ENCODE results near the gene SORCS3. TPM values are rescaled to one million over a fixed set of nuclear protein-coding genes. Genes with fewer than 3 reads are reported as not detected.
A peak's percentile ranks its signal among the peaks of the same experiment; 100 is the strongest.

The SORCS3 gene
- total RNA-seq, 1 experiment from 2014 or later, result 0.94 TPM

DNA sequence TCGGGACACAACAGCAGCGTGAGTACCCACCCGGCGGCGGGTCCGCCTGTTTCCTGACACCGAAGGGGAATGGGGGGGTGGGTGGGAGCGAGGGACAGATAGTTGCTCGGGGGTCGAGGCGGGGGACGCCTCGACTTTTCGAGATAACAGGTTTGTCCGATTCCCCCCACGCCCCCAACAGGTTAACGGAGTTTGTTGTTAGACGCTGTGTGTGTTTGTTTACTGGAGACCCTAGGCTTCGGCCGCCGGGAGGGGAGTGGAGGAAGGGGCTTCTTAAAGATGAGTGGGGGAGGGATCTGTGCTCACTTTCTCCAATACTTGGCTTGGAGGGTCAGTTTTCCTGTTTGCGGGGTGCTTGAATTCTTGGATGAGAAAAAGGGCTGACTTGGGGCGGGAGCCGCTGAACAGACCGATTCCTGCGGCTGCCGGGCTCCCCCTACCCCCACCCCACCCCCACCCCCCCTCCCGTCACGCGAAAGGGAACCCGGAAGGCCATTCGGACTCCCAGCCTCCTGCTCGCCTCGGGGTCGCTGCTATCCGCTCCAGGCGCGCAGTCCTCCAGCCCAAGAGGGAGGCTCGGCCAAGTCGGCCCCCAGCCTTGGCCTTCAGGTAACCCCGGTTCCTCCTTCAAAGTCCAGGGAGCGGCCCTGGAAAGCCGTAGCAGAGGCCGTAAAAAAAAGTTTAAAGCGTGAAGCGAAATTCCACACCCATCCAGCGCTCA is 1.0 kb downstream of the SORCS3 start:
- peak; percentile 40 for DNase-seq (ENCODE audit: low spot score)
- H3K9me3 Mint-ChIP-seq, result no peaks in the 10 kb centered on the region
- ChIA-PET CTCF (interaction anchor here (0.6 to 1.1 kb wide), 22 partner anchors 9 to 339 kb away, joined by 3 to 11 read pairs (median 3); no protein-coding TSS in a partner anchor), POLR2A (no interaction called here)
- TF ChIP-seq ZNF416 (CRISPR knock-in tag; IDR thresholded peaks at IDR 0.05), result no peak
- no peak for TF ChIP-seq SOX15 (CRISPR knock-in tag; IDR thresholded peaks at IDR 0.05)
- TF ChIP-seq, protein P1, sequence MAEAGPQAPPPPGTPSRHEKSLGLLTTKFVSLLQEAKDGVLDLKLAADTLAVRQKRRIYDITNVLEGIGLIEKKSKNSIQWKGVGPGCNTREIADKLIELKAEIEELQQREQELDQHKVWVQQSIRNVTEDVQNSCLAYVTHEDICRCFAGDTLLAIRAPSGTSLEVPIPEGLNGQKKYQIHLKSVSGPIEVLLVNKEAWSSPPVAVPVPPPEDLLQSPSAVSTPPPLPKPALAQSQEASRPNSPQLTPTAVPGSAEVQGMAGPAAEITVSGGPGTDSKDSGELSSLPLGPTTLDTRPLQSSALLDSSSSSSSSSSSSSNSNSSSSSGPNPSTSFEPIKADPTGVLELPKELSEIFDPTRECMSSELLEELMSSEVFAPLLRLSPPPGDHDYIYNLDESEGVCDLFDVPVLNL (CRISPR knock-in tag; IDR thresholded peaks at IDR 0.05; ENCODE audit: borderline replicate concordance, low read depth), result no peak
- no peak for TF ChIP-seq NFATC4 (CRISPR knock-in tag; IDR thresholded peaks at IDR 0.05)
- TF ChIP-seq GABPB1 (CRISPR knock-in tag; IDR thresholded peaks at IDR 0.05), result no peak
- TF ChIP-seq CDX4 (CRISPR knock-in tag; IDR thresholded peaks at IDR 0.05; ENCODE audit: borderline replicate concordance), result no peak
- no peak for TF ChIP-seq FOXP1 (CRISPR knock-in tag; IDR thresholded peaks at IDR 0.05; ENCODE audit: borderline replicate concordance)
- TF ChIP-seq, protein P2, sequence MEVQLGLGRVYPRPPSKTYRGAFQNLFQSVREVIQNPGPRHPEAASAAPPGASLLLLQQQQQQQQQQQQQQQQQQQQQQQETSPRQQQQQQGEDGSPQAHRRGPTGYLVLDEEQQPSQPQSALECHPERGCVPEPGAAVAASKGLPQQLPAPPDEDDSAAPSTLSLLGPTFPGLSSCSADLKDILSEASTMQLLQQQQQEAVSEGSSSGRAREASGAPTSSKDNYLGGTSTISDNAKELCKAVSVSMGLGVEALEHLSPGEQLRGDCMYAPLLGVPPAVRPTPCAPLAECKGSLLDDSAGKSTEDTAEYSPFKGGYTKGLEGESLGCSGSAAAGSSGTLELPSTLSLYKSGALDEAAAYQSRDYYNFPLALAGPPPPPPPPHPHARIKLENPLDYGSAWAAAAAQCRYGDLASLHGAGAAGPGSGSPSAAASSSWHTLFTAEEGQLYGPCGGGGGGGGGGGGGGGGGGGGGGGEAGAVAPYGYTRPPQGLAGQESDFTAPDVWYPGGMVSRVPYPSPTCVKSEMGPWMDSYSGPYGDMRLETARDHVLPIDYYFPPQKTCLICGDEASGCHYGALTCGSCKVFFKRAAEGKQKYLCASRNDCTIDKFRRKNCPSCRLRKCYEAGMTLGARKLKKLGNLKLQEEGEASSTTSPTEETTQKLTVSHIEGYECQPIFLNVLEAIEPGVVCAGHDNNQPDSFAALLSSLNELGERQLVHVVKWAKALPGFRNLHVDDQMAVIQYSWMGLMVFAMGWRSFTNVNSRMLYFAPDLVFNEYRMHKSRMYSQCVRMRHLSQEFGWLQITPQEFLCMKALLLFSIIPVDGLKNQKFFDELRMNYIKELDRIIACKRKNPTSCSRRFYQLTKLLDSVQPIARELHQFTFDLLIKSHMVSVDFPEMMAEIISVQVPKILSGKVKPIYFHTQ (CRISPR knock-in tag; IDR thresholded peaks at IDR 0.05), result no peak
- TF ChIP-seq ZNF423 (CRISPR knock-in tag; IDR thresholded peaks at IDR 0.05), result no peak
- no peak for TF ChIP-seq FOXJ3 (CRISPR knock-in tag; IDR thresholded peaks at IDR 0.05; ENCODE audit: borderline replicate concordance)
- no peak for TF ChIP-seq NFYB (CRISPR knock-in tag; conservative IDR thresholded peaks at IDR 0.05; ENCODE audit: low read depth)
- TF ChIP-seq RELA (CRISPR knock-in tag; IDR thresholded peaks at IDR 0.05; ENCODE audit: borderline replicate concordance), result no peak
- TF ChIP-seq, protein P3, sequence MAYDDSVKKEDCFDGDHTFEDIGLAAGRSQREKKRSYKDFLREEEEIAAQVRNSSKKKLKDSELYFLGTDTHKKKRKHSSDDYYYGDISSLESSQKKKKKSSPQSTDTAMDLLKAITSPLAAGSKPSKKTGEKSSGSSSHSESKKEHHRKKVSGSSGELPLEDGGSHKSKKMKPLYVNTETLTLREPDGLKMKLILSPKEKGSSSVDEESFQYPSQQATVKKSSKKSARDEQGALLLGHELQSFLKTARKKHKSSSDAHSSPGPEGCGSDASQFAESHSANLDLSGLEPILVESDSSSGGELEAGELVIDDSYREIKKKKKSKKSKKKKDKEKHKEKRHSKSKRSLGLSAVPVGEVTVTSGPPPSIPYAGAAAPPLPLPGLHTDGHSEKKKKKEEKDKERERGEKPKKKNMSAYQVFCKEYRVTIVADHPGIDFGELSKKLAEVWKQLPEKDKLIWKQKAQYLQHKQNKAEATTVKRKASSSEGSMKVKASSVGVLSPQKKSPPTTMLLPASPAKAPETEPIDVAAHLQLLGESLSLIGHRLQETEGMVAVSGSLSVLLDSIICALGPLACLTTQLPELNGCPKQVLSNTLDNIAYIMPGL (CRISPR knock-in tag; IDR thresholded peaks at IDR 0.05), result no peak
- H3K27me3 Mint-ChIP-seq (ENCODE audit: low read depth), result peaks cover 91% of the 10 kb centered on the region
- ATAC-seq, result peak; percentile 7
- H3K4me3 Mint-ChIP-seq, result peak overlapping the region; percentile 76
- peaks cover 15% of the 10 kb centered on the region for H3K4me1 Mint-ChIP-seq
- H3K36me3 Mint-ChIP-seq, result no peaks in the 10 kb centered on the region
- no peak overlapping the region for H3K27ac Mint-ChIP-seq

- ChIA-PET CTCF (interaction anchor here (0.6 to 1.1 kb wide), 22 partner anchors 9 to 338 kb away, joined by 3 to 11 read pairs (median 3); no protein-coding TSS in a partner anchor), POLR2A (no interaction called here)
- Mint-ChIP-seq H3K36me3 (no peaks in the 10 kb centered on the region), H3K4me1 (peaks cover 14% of the 10 kb centered on the region), H3K27me3 (ENCODE audit: low read depth) (peaks cover 84% of the 10 kb centered on the region), H3K27ac (no peak overlapping the region), H3K4me3 (peak overlapping the region; percentile 76), H3K9me3 (no peaks in the 10 kb centered on the region)
- DNase-seq (ENCODE audit: low spot score), result peak; percentile 95
- ATAC-seq, result peak; percentile 60
- TF ChIP-seq TEAD1 (CRISPR knock-in tag; IDR thresholded peaks at IDR 0.05), result peak; percentile 77; the same call in 1 of the 2 replicates
- no peak for TF ChIP-seq SOX15 (CRISPR knock-in tag; IDR thresholded peaks at IDR 0.05)
- TF ChIP-seq, protein P4, sequence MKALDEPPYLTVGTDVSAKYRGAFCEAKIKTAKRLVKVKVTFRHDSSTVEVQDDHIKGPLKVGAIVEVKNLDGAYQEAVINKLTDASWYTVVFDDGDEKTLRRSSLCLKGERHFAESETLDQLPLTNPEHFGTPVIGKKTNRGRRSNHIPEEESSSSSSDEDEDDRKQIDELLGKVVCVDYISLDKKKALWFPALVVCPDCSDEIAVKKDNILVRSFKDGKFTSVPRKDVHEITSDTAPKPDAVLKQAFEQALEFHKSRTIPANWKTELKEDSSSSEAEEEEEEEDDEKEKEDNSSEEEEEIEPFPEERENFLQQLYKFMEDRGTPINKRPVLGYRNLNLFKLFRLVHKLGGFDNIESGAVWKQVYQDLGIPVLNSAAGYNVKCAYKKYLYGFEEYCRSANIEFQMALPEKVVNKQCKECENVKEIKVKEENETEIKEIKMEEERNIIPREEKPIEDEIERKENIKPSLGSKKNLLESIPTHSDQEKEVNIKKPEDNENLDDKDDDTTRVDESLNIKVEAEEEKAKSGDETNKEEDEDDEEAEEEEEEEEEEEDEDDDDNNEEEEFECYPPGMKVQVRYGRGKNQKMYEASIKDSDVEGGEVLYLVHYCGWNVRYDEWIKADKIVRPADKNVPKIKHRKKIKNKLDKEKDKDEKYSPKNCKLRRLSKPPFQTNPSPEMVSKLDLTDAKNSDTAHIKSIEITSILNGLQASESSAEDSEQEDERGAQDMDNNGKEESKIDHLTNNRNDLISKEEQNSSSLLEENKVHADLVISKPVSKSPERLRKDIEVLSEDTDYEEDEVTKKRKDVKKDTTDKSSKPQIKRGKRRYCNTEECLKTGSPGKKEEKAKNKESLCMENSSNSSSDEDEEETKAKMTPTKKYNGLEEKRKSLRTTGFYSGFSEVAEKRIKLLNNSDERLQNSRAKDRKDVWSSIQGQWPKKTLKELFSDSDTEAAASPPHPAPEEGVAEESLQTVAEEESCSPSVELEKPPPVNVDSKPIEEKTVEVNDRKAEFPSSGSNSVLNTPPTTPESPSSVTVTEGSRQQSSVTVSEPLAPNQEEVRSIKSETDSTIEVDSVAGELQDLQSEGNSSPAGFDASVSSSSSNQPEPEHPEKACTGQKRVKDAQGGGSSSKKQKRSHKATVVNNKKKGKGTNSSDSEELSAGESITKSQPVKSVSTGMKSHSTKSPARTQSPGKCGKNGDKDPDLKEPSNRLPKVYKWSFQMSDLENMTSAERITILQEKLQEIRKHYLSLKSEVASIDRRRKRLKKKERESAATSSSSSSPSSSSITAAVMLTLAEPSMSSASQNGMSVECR (CRISPR knock-in tag; IDR thresholded peaks at IDR 0.05; ENCODE audit: borderline replicate concordance), result peak; percentile 81; the same call in 1 of the 2 replicates
- TF ChIP-seq ETV6 (CRISPR knock-in tag; IDR thresholded peaks at IDR 0.05), result peak; percentile 91
- TF ChIP-seq ZNF121 (CRISPR knock-in tag; IDR thresholded peaks at IDR 0.05), result no peak
- TF ChIP-seq SMAD3 (CRISPR knock-in tag; IDR thresholded peaks at IDR 0.05; ENCODE audit: borderline replicate concordance), result no peak; the same call in 1 of the 2 replicates
- TF ChIP-seq, protein P5, sequence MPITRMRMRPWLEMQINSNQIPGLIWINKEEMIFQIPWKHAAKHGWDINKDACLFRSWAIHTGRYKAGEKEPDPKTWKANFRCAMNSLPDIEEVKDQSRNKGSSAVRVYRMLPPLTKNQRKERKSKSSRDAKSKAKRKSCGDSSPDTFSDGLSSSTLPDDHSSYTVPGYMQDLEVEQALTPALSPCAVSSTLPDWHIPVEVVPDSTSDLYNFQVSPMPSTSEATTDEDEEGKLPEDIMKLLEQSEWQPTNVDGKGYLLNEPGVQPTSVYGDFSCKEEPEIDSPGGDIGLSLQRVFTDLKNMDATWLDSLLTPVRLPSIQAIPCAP (CRISPR knock-in tag; IDR thresholded peaks at IDR 0.05), result no peak
- TF ChIP-seq ZNF232 (CRISPR knock-in tag; IDR thresholded peaks at IDR 0.05), result peak; percentile 82; the same call in 1 of the 2 replicates
- 0 out of 2 replicates have a peak, but pooled peaks have one; percentile 15 for TF ChIP-seq USF2 (CRISPR knock-in tag; IDR thresholded peaks at IDR 0.05)
These were observed 1.7 kb downstream of the SORCS3 start for GRCh38 chr10:104642658-104643302.

Data from WTC11 (cell line).